GM23248 (cell line): Measurements from ENCODE around the gene MMP12.

Experiments used
- EZH2 ChIP-seq: fragments of 200-600 bp; sonication (generic); IDR thresholded peaks from 2 replicates; pipeline ENCODE4 v1.6.1; 2018; ENCODE audit warnings: antibody characterized with exemption, mild to moderate bottlenecking; ENCODE audit not compliant: insufficient read depth, poor library complexity, severe bottlenecking
- EZH2phosphoT487 ChIP-seq: fragments of 200-600 bp; sonication (generic); IDR thresholded peaks from 2 replicates; pipeline ENCODE4 v1.6.1; 2018; ENCODE audit warnings: antibody characterized with exemption, moderate library complexity, mild to moderate bottlenecking, low read depth; ENCODE audit not compliant: insufficient read depth

DNA sequence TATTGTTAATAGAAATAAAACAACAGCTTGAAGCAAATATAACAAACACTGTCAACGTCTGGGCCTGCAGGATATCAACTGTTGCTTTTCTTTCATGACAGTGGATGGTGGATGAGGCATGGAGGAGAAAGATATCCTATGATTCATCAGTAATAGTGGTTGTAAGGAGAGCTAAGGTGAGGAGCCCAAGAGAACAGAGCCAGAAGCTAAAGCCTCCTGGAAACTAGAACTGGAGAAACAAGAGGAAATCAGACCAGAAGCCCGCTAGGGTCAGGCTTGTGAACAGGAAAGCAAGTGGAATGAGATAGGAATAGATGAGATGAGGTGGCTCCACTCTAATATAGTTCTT, 37.7 kb upstream of the MMP12 start:
- TF ChIP-seq EZH2phosphoT487 = no peak
- no peak for TF ChIP-seq EZH2
